ENCODE measurements around the gene SGK1. TPM values are rescaled to one million over a fixed set of nuclear protein-coding genes. Genes with fewer than 3 reads are reported as not detected.
A peak's percentile ranks its signal among the peaks of the same experiment; 100 is the strongest.

Gene SGK1
- total RNA-seq, 4 donors from 2014 or later, result 172 to 1,533 (median 978) TPM

GRCh38 chr6:134172020-134172705, 145.7 kb downstream of the SGK1 start:
- H3K27me3 ChIP-seq, result no peaks in the 10 kb centered on the region
- peaks cover 0 to 73% (median 4%) of the 10 kb centered on the region in 3 donors for H3K36me3 ChIP-seq
- H3K9me3 ChIP-seq, result no peaks in the 10 kb centered on the region
- H3K4me3 ChIP-seq, result peak overlapping the region in 2 of 4 donors; percentile 80 to 83
- H3K27ac ChIP-seq, result peak overlapping the region in 3 of 4 donors; percentile 33 to 97 (median 92)
- H3K4me1 ChIP-seq, result peaks cover 0 to 7% (median 0%) of the 10 kb centered on the region in 4 donors
- no peak for DNase-seq
- TF ChIP-seq, protein P1, sequence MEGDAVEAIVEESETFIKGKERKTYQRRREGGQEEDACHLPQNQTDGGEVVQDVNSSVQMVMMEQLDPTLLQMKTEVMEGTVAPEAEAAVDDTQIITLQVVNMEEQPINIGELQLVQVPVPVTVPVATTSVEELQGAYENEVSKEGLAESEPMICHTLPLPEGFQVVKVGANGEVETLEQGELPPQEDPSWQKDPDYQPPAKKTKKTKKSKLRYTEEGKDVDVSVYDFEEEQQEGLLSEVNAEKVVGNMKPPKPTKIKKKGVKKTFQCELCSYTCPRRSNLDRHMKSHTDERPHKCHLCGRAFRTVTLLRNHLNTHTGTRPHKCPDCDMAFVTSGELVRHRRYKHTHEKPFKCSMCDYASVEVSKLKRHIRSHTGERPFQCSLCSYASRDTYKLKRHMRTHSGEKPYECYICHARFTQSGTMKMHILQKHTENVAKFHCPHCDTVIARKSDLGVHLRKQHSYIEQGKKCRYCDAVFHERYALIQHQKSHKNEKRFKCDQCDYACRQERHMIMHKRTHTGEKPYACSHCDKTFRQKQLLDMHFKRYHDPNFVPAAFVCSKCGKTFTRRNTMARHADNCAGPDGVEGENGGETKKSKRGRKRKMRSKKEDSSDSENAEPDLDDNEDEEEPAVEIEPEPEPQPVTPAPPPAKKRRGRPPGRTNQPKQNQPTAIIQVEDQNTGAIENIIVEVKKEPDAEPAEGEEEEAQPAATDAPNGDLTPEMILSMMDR (IDR thresholded peaks at IDR 0.05), result no peak
- no peak for TF ChIP-seq POLR2A (IDR thresholded peaks at IDR 0.05)

DNA sequence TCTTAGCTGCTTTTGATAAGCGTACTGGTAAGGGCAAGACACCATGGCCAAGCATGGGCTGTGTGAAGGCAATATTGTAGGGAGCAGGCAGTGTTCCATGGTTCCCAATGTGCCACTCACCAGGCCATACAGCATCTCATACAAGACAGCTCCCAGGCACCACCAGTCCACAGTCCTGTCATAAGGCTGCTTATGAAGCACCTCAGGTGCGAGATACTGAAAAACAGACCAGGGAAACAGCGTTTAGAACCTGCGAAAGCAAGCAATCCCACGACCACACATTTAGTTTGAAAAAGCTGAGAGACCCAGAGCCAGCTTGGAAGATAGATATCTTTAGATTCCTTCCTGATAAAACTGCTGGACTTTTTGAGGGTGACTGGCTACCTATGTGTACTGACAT, 146.4 kb downstream of the SGK1 start:
- H3K4me1 ChIP-seq, result peaks cover 0 to 7% (median 0%) of the 10 kb centered on the region in 4 donors
- no peaks in the 10 kb centered on the region for H3K27me3 ChIP-seq
- H3K4me3 ChIP-seq, result peak overlapping the region in 2 of 4 donors; percentile 80 to 83
- H3K27ac ChIP-seq, result peak overlapping the region in 2 of 4 donors; percentile 92 to 97
- DNase-seq, result no peak
- H3K36me3 ChIP-seq, result peaks cover 0 to 73% (median 4%) of the 10 kb centered on the region in 3 donors
- TF ChIP-seq POLR2A (IDR thresholded peaks at IDR 0.05), result peak; percentile 16 to 22
- TF ChIP-seq, protein P1 (IDR thresholded peaks at IDR 0.05), result no peak
- H3K9me3 ChIP-seq, result no peaks in the 10 kb centered on the region

- H3K4me3 ChIP-seq, result peak overlapping the region in 2 of 4 donors; percentile 80 to 83
These were observed 147.1 kb downstream of the SGK1 start for GRCh38 chr6:134170844-134171243.

DNA sequence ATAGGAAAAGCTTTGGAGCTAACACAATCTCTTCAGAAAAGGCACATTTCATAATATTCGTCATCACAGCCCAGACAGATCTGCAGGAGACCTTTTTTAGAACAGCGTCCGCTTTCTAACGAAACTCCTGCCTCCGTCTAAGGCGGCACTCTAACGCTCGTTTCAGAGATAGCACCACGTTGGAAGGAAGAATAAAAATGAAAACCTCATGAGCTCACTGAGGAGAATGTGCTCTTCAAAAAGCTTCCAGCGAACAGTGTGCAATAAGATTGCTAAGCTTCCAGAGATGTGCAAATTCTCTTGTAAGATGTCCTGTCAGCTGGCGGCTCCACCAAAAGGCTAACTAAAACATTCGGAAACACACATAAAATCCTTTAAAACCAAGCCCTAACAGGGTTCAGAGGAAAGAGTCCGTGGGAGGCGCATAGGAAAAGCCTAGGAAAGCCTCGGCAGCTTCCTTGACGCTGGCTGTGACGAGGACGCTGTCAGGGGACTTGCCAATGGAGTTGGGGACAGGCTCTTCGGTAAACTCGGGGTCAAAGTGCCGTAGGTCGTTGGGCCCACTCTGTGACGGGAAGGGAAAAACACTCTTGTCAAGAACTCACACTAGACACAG, 147.9 kb downstream of the SGK1 start:
- no peak for DNase-seq
- Histone ChIP-seq H3K27me3 (no peaks in the 10 kb centered on the region), H3K27ac (peak overlapping the region in 2 of 4 donors; percentile 92 to 97), H3K36me3 (peaks cover 0 to 63% (median 4%) of the 10 kb centered on the region in 3 donors), H3K4me3 (peak overlapping the region in 2 of 4 donors; percentile 80 to 83), H3K9me3 (no peaks in the 10 kb centered on the region), H3K4me1 (no peaks in the 10 kb centered on the region)
- TF ChIP-seq, protein P1 (IDR thresholded peaks at IDR 0.05), result no peak
- TF ChIP-seq POLR2A (IDR thresholded peaks at IDR 0.05), result peak in 1 of 2 donors; percentile 43

More at GRCh38 chr6:134170844-134171243, 147.1 kb downstream of the SGK1 start:
- no peaks in the 10 kb centered on the region for H3K27me3 ChIP-seq
- DNase-seq, result no peak
- peaks cover 0 to 72% (median 4%) of the 10 kb centered on the region in 3 donors for H3K36me3 ChIP-seq
- TF ChIP-seq, protein P1 (IDR thresholded peaks at IDR 0.05), result no peak
- TF ChIP-seq POLR2A (IDR thresholded peaks at IDR 0.05), result peak in 1 of 2 donors; percentile 6
- peaks cover 0 to under 1% (median 0%) of the 10 kb centered on the region in 4 donors for H3K4me1 ChIP-seq
- peak overlapping the region in 2 of 4 donors; percentile 92 to 97 for H3K27ac ChIP-seq
- H3K9me3 ChIP-seq, result no peaks in the 10 kb centered on the region

DNA sequence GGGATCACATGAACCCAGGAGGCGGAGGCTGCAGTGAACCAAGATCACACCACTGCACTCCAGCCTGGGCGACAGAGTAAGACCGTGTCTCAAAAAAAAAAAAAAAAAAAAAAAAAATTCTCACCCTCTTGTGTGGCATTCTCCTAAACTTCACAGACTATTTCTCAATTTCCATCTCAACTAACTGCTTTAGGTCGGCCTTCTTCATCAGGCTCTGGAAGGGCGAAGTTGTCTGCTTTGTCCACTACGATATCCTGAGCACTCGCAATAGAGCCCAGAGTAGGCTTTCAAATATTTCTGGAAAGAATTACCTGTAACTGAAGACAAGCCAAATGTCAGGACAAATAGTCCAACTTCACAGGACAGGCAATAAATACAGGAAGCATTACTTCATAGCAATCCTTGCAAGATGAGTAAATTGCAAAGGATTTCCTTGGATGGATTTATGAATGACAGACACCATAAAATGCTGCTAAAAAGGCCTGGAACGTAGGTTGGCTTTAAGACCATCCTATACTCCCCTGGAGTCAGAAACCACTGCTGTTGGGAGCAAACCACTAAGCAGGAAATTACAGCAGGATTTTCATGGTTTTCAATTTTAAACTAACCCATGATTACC, 149.2 kb downstream of the SGK1 start:
- H3K27me3 ChIP-seq, result no peaks in the 10 kb centered on the region
- H3K4me1 ChIP-seq, result no peaks in the 10 kb centered on the region
- peak; percentile 14 to 34 for TF ChIP-seq POLR2A (IDR thresholded peaks at IDR 0.05)
- TF ChIP-seq, protein P1 (IDR thresholded peaks at IDR 0.05), result no peak
- H3K36me3 ChIP-seq, result peaks cover 0 to 52% (median 4%) of the 10 kb centered on the region in 3 donors
- DNase-seq, result no peak
- H3K4me3 ChIP-seq, result no peak overlapping the region
- no peaks in the 10 kb centered on the region for H3K9me3 ChIP-seq
- peak overlapping the region in 2 of 4 donors; percentile 48 to 75 for H3K27ac ChIP-seq

All from Peyer's patch (tissue), 4 donors.